Sigmoid colon (tissue), 3 donors: Measurements from ENCODE around the gene CASKIN2.

Experiments used
- CTCF ChIP-seq, 4 experiments: fragments of 450-650 bp in 3 of 4; fragments of 200-600 bp in 1 of 4; IDR thresholded peaks; one replicate each; pipeline ENCODE4 v1.5.1; 2016 to 2019; ENCODE audit warnings: antibody characterized with exemption in 4 of 4, mild to moderate bottlenecking in 3 of 4, moderate library complexity in 2 of 4
- POLR2A ChIP-seq, 2 donors: fragments of 450-650 bp; IDR thresholded peaks; one replicate each; pipeline ENCODE4 v1.6.1; 2016; ENCODE audit warnings: antibody characterized with exemption in 2 of 2, mild to moderate bottlenecking in 2 of 2, moderate library complexity in 2 of 2

GRCh38 chr17:75518201-75518600 lies 2.9 kb upstream of the CASKIN2 start:
- TF ChIP-seq POLR2A (IDR thresholded peaks at IDR 0.05) (no peak), CTCF (IDR thresholded peaks at IDR 0.05) (no peak)
